ENCODE data around the gene RHEBL1. TPM values are rescaled to one million over a fixed set of nuclear protein-coding genes. Genes with fewer than 3 reads are reported as not detected.

The RHEBL1 gene
- polyA plus RNA-seq, 1 donor = 1.6 TPM

DNA sequence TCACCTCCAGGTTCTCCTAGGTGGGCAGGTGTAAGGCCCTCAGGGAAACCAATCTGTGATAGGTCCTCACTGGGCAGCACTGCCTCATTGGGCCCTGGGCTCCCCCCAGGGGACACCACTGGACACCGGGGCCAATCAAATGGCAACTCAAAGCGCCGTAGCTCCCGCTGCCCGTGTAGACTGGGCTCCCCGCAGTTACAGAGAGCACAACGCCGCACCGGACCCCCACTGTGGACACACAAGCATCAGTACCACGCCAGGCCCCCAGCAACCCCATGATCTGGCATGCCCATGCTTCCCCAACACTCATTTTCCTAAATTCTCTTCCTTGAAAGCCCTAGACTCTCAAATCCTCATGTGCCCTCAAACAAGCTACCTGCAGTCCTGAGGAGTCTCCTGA is 15.3 kb downstream of the RHEBL1 start:
- DNase-seq (ENCODE audit: low read depth) = no peak

DNA sequence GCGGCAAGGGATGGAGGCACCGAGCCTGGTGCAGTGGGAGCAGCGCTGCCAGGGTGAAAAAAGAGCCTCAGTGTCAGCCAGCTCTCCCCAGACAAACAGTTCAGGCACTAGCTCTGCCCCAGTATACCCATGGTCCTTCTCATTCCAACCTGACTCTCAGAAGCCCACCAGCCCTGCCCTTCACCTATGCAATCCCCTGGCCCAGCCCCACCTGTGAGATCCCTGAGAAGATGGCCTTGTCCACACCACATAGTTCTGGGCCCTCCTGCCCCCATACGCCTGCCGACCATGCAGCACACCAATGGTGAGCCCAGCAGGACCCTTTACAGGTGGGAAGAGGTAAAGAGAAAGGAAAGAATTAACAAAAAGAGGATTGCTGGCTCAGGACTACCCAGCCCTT is 15.7 kb downstream of the RHEBL1 start:
- DNase-seq (ENCODE audit: low read depth) = no peak

DNA sequence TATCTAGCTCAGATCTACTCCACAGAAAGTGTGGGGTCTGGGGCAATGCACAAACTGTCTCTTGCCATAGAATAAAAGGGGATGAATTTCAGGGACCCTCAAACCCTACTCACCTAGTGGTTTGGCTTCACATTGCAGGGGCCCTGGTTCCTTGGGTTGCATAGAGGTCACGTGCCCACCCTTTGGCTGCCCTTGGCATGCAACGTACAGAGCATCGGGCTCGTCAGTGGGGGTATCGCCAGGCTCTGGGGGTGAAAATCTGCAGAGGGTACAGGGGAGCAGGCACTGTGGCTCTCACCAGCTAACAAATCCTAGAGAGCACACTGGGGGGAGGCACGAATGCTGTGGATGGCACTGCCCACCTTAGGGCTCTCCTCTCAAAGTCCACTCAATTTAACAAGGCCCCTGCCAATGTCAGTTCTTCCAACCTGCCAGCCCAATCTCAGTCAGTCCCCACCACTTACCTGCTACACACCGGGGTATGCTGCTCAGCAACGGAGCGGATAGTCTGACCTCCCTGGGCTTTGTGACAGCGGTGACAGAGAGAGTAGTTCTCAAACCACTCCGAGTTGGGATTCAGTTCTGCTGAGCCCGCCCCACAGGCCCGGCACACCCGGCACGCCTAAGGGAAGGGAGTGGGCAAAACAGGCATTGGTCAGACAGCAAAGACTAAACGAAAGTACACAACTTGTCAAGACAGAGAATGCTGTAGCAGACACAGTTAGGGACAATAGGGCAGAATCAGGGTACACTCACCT is 17.1 kb downstream of the RHEBL1 start:
- no peak for DNase-seq (ENCODE audit: low read depth)

GRCh38 chr12:49051777-49052438 is 17.9 kb downstream of the RHEBL1 start:
- DNase-seq (ENCODE audit: low read depth) = no peak

DNA sequence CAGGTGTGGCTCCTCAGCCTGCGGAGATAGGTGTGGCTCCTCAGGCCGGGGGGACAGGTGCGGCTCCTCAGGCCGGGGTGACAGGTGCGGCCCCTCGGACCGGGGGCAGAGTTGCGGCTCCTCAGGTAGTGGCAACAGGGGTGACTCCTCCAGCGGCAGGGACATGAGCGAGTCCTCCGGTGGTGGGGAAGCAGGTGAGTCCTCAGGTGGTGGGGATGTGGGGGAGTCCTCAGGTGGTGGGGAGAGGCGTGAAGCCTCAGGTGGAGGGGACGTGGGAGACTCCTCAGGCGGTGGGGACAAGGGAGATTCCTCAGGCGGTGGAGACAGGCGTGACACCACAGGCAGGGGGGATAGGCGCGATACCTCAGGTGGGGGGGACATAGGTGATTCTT is 18.4 kb downstream of the RHEBL1 start:
- no peak for DNase-seq (ENCODE audit: low read depth)

DNA sequence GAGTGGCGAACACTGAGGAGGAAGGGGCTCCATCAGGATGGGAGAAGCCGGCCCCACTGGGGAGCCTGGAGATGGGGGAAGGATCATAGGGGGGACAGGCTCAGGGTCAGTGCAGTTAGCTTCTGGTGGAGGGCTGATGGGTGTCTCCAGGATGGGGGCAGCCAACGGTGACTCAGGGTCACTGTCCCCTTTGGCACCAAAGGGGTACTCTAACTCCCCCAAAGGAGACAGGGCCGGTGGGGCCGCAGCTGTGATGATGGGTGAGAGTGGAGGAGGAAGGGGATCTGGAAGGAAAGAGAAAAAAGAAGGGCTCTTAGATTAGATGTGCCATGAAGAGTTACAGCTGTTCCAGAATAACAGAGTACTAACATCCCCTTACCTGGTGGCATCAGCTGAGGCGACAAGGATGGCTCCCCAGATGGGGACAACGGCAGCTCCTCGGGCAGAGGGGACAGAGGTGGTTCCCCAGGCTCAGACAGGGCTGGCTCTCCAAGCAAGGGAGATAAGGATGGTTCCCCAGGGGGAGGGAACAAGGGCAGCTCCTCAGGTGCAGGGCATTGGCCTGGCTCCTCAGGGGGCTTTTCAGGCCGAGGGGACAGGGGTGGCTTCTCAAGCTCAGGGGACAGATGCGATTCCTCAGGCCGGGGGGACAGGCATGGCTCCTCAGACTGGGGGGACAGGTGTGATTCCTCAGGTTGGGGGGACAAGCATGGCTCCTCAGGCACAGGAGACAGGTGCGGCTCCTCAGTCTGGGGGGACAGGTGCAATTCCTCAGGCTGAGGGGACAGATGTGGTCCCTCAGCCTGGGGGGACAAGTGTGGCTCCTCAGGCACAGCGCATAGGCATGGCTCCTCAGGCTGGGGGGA is 19.0 kb downstream of the RHEBL1 start:
- DNase-seq (ENCODE audit: low read depth) = no peak

- no peak for DNase-seq (ENCODE audit: low read depth)
Measured at GRCh38 chr12:49049566-49050224, 20.1 kb downstream of the RHEBL1 start.

DNA sequence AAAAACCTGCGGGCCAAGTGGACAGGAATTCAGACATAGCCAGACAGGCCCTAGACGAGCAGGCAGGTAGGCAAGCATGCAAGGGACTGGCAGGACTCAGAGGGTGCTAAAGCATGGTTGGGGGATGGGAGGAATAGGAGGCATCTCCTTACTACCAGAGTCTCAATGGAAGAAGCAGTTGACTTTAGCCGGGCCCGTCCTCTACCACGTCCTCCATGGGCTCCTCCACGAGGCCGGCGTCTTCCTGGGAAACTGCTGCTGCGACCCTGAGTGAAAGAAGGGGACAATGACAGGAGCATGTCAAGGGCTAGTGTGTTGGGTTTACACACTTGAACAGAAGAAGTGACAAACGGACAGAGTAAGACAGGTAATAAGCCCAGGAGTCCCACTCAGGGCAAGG is 20.8 kb downstream of the RHEBL1 start:
- no peak for DNase-seq (ENCODE audit: low read depth)

GRCh38 chr12:49046129-49046895 is 23.5 kb downstream of the RHEBL1 start:
- DNase-seq (ENCODE audit: low read depth) = no peak

GRCh38 chr12:49044660-49045059 is 25.1 kb downstream of the RHEBL1 start:
- no peak for DNase-seq (ENCODE audit: low read depth)

GRCh38 chr12:49043856-49044258 is 25.9 kb downstream of the RHEBL1 start:
- no peak for DNase-seq (ENCODE audit: low read depth)

- DNase-seq (ENCODE audit: low read depth) = no peak
Measured at GRCh38 chr12:49043241-49043640, 26.5 kb downstream of the RHEBL1 start.

DNA sequence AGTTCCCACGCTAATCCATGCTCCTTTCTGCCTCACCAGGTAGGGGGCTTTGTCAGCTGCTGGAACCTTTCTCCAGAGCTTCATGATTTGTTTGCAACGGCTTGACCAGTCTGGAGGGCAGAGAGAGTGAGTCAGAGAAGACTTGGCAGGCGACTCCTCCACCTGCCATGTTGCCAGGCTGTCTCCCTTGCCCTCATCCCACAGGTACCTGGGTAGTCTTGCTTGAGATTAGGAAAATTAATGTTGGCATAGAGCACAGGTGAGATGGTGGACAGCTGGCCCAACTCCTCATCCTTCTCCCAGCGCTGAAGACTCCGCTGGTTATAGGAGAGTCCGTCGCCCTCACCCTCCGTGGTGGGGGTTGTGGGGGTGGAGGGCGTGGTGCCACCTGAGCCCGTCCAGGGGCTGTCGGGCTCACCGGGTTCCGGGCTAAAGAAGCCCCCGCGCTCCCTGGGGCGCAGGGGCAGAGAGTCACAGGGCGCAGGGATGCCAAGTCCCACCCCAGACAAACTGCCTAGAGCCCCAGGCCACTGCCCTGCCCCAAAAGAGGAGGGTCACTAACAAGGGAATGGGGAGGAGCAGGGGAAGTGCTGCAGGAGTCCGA is 27.8 kb downstream of the RHEBL1 start:
- no peak for DNase-seq (ENCODE audit: low read depth)

GRCh38 chr12:49041036-49041880 is 28.5 kb downstream of the RHEBL1 start:
- DNase-seq (ENCODE audit: low read depth) = no peak

GRCh38 chr12:49040364-49040855 is 29.4 kb downstream of the RHEBL1 start:
- no peak for DNase-seq (ENCODE audit: low read depth)

GRCh38 chr12:49039421-49040363 is 30.1 kb downstream of the RHEBL1 start:
- DNase-seq (ENCODE audit: low read depth) = no peak

DNA sequence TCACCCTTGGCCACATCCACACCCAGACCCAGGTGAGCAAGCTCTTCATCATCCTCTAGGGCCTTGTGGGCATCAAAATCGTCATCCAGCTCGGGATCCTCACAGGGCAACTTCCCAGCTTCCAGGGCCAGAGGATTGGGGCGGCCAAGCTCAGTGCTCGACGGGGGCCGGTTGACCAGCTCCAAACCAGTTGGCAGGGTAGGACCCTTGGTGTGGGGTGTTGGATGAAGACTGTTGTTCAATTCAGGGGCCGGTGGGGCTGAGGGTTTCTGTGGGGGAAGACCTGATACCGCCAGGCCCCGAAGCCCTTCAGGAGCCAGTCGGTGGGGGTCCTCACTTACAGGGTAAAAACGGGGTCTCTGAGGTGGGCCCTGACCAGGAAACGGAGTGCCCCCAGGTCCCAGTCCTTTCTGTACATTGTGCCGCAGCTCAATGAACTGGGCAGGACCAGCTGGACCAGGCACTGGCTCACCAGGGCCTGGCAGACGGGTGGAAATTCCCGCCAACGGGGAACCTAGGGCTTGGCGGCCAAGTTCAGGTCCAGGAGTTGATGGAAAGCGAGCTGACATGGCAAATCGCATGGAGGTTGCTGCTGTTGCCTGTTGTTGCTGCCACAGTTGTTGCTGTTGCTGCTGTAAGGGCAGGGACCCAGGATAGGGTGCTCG is 31.4 kb downstream of the RHEBL1 start:
- DNase-seq (ENCODE audit: low read depth) = no peak

GRCh38 chr12:49037947-49038237 is 31.9 kb downstream of the RHEBL1 start:
- no peak for DNase-seq (ENCODE audit: low read depth)
